GM12878 (cell line): ENCODE results near the gene SRSF1. TPM values are rescaled to one million over a fixed set of nuclear protein-coding genes. Genes with fewer than 3 reads are reported as not detected.

Experiments
- ATAC-seq: fragments of 200-7000 bp; cut with Tn5 transposase; 3 replicates; pipeline ENCODE4 v1.9.1; 2020; ENCODE audit warnings: mild to moderate bottlenecking, moderate library complexity
- BruUV-seq: library from RNA; stranded (reverse); fragments of 400-500 nt; replicated peaks from 2 replicates; lab custom pipeline; 2021; lab: Mats Ljungman, UMichigan
- CTCF ChIA-PET: fragments of 300-600 bp; sonication (Branson Sonifier 250); formaldehyde crosslinking; extraction: SDS; loops from one replicate; lab custom pipeline; 2021; ENCODE audit warnings: inconsistent platforms; lab: Yijun Ruan, JAX
- POLR2A ChIA-PET: fragments of 350-600 bp; formaldehyde crosslinking; extraction: SDS; loops from one replicate; lab custom pipeline; 2021; ENCODE audit warnings: inconsistent platforms; lab: Charles Lee
- RAD21 ChIA-PET: fragments of 300-600 bp; sonication (Branson Sonifier 250); formaldehyde crosslinking; loops from one replicate; lab custom pipeline; 2023; ENCODE audit warnings: antibody characterized with exemption; ENCODE audit not compliant: unreplicated experiment; lab: Charles Lee
- SMC1A ChIA-PET: fragments of 300-600 bp; sonication (Branson Sonifier 250); formaldehyde crosslinking; loops from one replicate; lab custom pipeline; 2023; ENCODE audit not compliant: unreplicated experiment, uncharacterized antibody; lab: Charles Lee
- DNase-seq: peaks from one replicate; pipeline ENCODE4 v3.0.0-alpha.2; 2011; ENCODE audit warnings: low read depth, low spot score
- FAIRE-seq: peaks from 3 replicates; lab custom pipeline; 2011; peaks lifted over from hg19 to GRCh38; lab: Jason Lieb, UNC
- H2AFZ ChIP-seq: 2 replicates; pipeline ENCODE4 v1.6.0; 2011; ENCODE audit warnings: low read depth, low read length, control low read depth; ENCODE audit not compliant: control insufficient read depth
- H3K27ac ChIP-seq: 2 replicates; pipeline ENCODE4 v1.5.1; 2011; ENCODE audit warnings: control low read depth; ENCODE audit not compliant: control insufficient read depth, insufficient read depth
- H3K27me3 ChIP-seq, 2 experiments: replicated peaks in 1 of 2; 2 replicates each; pipeline versions ENCODE4 v1.6.0 to v1.6.1; 2011; ENCODE audit warnings: low read length in 1 of 2; ENCODE audit not compliant: control insufficient read depth in 2 of 2, insufficient read depth in 2 of 2
- H3K36me3 ChIP-seq, 2 experiments: 2 replicates each; pipeline ENCODE4 v1.5.1; 2011; ENCODE audit warnings: low read length in 1 of 2; ENCODE audit not compliant: control insufficient read depth in 2 of 2, insufficient read depth in 2 of 2
- H3K4me1 ChIP-seq: 2 replicates; pipeline ENCODE4 v1.6.1; 2011; ENCODE audit warnings: mild to moderate bottlenecking, low read length, moderate library complexity, mixed read lengths; ENCODE audit not compliant: control insufficient read depth, insufficient read depth
- H3K4me2 ChIP-seq: 2 replicates; pipeline ENCODE4 v1.6.0; 2011; ENCODE audit warnings: control low read depth; ENCODE audit not compliant: control insufficient read depth, insufficient read depth
- H3K4me3 ChIP-seq: fragments of 200-600 bp; sonication (generic); 2 replicates; pipeline ENCODE4 v1.5.1; 2016
- H3K79me2 ChIP-seq: 2 replicates; pipeline ENCODE4 v1.6.0; 2011; ENCODE audit warnings: low read length; ENCODE audit not compliant: control insufficient read depth, insufficient read depth
- H3K9ac ChIP-seq: 2 replicates; pipeline ENCODE4 v1.8.0; 2011; ENCODE audit warnings: low read length, control low read depth, mixed read lengths; ENCODE audit not compliant: control insufficient read depth, insufficient read depth
- H3K9me3 ChIP-seq: replicated peaks from 3 replicates; pipeline ENCODE4 v1.5.1; 2011; ENCODE audit warnings: mild to moderate bottlenecking, low read length; ENCODE audit not compliant: control insufficient read depth, insufficient read depth
- H4K20me1 ChIP-seq: 2 replicates; pipeline ENCODE4 v1.6.0; 2011; ENCODE audit not compliant: control insufficient read depth, insufficient read depth
- ATF7 ChIP-seq: fragments of 450-650 bp; IDR thresholded peaks from 2 replicates; pipeline ENCODE4 v1.6.1; 2016; ENCODE audit warnings: low read depth, mild to moderate bottlenecking
- BCL11A ChIP-seq: IDR thresholded peaks from 2 replicates; pipeline ENCODE4 v1.6.1; 2011; ENCODE audit warnings: low read depth, low read length
- BMI1 ChIP-seq: fragments of 450-650 bp; IDR thresholded peaks from 2 replicates; pipeline ENCODE4 v1.6.1; 2016; ENCODE audit warnings: mild to moderate bottlenecking, moderate library complexity, borderline replicate concordance
- BRCA1 ChIP-seq: IDR thresholded peaks from 2 replicates; pipeline ENCODE4 v1.6.1; 2011; ENCODE audit warnings: low read depth, low read length, improper control_type of control experiment
- E2F8 ChIP-seq: fragments of 450-650 bp; IDR thresholded peaks from 2 replicates; pipeline ENCODE4 v1.6.1; 2018; ENCODE audit warnings: mild to moderate bottlenecking, low read depth, moderate library complexity; ENCODE audit not compliant: partially characterized antibody
- FOXK2 ChIP-seq: fragments of 450-650 bp; IDR thresholded peaks from 2 replicates; pipeline ENCODE4 v1.6.1; 2017; ENCODE audit warnings: mild to moderate bottlenecking, moderate library complexity
- HCFC1 ChIP-seq: fragments of 150-350 bp; IDR thresholded peaks from 2 replicates; pipeline ENCODE4 v1.6.1; 2014; ENCODE audit warnings: low read length
- HDGF ChIP-seq: fragments of 450-650 bp; IDR thresholded peaks from 2 replicates; pipeline ENCODE4 v1.6.1; 2016; ENCODE audit warnings: antibody characterized with exemption
- MTA3 ChIP-seq: IDR thresholded peaks from 2 replicates; pipeline ENCODE4 v1.6.1; 2012; ENCODE audit warnings: low read length, inconsistent platforms, borderline replicate concordance
- NRF1 ChIP-seq: conservative IDR thresholded peaks from 2 replicates; pipeline ENCODE4 v1.6.1; 2011; ENCODE audit warnings: mild to moderate bottlenecking, low read depth, low read length, improper control_type of control experiment
- PAX5 ChIP-seq: IDR thresholded peaks from 2 replicates; pipeline ENCODE4 v1.6.1; 2011; ENCODE audit warnings: low read depth, low read length, borderline replicate concordance
- POLR2A ChIP-seq: IDR thresholded peaks from 2 replicates; pipeline ENCODE4 v1.6.1; 2011; ENCODE audit warnings: low read depth, mild to moderate bottlenecking, low read length
- RBBP5 ChIP-seq: fragments of 200-600 bp; sonication (generic); conservative IDR thresholded peaks from 2 replicates; pipeline ENCODE4 v1.6.1; 2016
- STAT1 ChIP-seq: fragments of 450-650 bp; conservative IDR thresholded peaks from 2 replicates; pipeline ENCODE4 v1.6.1; 2014; ENCODE audit warnings: antibody characterized with exemption, mild to moderate bottlenecking
- TAF1 ChIP-seq: IDR thresholded peaks from 2 replicates; pipeline ENCODE4 v1.6.1; 2011; ENCODE audit warnings: mild to moderate bottlenecking, low read depth, low read length, borderline replicate concordance
- TCF12 ChIP-seq: IDR thresholded peaks from 2 replicates; pipeline ENCODE4 v1.6.1; 2011; ENCODE audit warnings: low read depth, mild to moderate bottlenecking, low read length
- ZBED1 ChIP-seq: IDR thresholded peaks from 2 replicates; pipeline ENCODE4 v1.6.1; 2016; ENCODE audit warnings: borderline replicate concordance
- WGBS: methylation state at CpG from one replicate; pipeline ENCODE4 v1.1.6; 2016; ENCODE audit warnings: low lambda C conversion rate; ENCODE audit not compliant: insufficient replicate concordance, insufficient coverage; ENCODE audit errors: missing lambda C conversion rate; 5-methylcytosine and 5-hydroxymethylcytosine counted together
- in situ Hi-C: fragments of 300-500 bp; cut with MboI; formaldehyde crosslinking; loops from 9 replicates; pipeline ENCODE4 v1.14.3; 2018; ENCODE audit warnings: mixed read lengths
- intact Hi-C: fragments of 100-400 bp; cut with micrococcal nuclease; formaldehyde crosslinking; loops from one replicate; pipeline ENCODE4 v1.14.2; 2022; ENCODE audit not compliant: unreplicated experiment
- polyA plus RNA-seq, 11 experiments: library from polyadenylated mRNA; depleted of rRNA in 4 of 11; unstranded in 6 of 11; stranded (reverse) in 5 of 11; fragments of >200 nt; fragmentation: Nextera tagmentation in 4 of 11; fragmentation: Illumina TruSeq in 1 of 11; extraction: Ambion mirVana in 4 of 11; extraction: Trizol in 1 of 11; gene quantifications; 1 replicate in 1 of 11; 2 replicates in 10 of 11; pipeline versions ENCODE4 v1.2.1 to v1.2.3, GENCODE V29; 2011 to 2016; ENCODE audit warnings: inconsistent platforms in 2 of 11, missing spikeins in 2 of 11, low read depth in 1 of 11
- total RNA-seq, 4 experiments: library from RNA; depleted of rRNA in 3 of 4; stranded (reverse); fragments of >200 nt in 3 of 4; fragmentation: Illumina TruSeq in 1 of 4; extraction: Trizol in 1 of 4; gene quantifications; 2 replicates each; pipeline versions ENCODE4 v1.2.1 to v1.2.3, GENCODE V29; 2013 to 2021
- TF ChIP-seq, protein P1 (sequence below): fragments of 450-650 bp; IDR thresholded peaks from 2 replicates; pipeline ENCODE4 v1.6.1; 2017; ENCODE audit warnings: antibody characterized with exemption, mild to moderate bottlenecking, moderate library complexity

SRSF1 gene
- total and polyA plus RNA-seq, 10 of the 15 experiments (the other 5 are each of a cell fraction or from before 2014, with no cell fraction given) = 101 to 474 (median 404) TPM

GRCh38 chr17:57988301-57989250 is 18.5 kb downstream of the SRSF1 start:
- ATAC-seq = peak; percentile 73
- in situ Hi-C loops = no loop called here
- RAD21 ChIA-PET = interaction anchor here (0.6 to 2.2 kb wide), 15 partner anchors 8 to 129 kb away, joined by 3 to 8 read pairs (median 4); partner anchors contain the start of genes CUEDC1 and SRSF1
- peak overlapping the region; percentile 82; the same call in 1 of the 2 replicates for H3K9ac ChIP-seq
- peak overlapping the region; percentile 56 for H3K27ac ChIP-seq
- no TSS peak for BruUV-seq
- peaks cover 5% of the 10 kb centered on the region for H3K4me1 ChIP-seq
- peaks cover 2% of the 10 kb centered on the region; the same call in 1 of the 2 replicates for H4K20me1 ChIP-seq
- H3K36me3 ChIP-seq = peaks cover 0 to 3% of the 10 kb centered on the region in 2 experiments; a peak in 1 of 4 replicates
- peaks cover 20% of the 10 kb centered on the region for H3K79me2 ChIP-seq
- DNase-seq = no peak
- peak overlapping the region; percentile 66 for H3K4me3 ChIP-seq
- H3K4me2 ChIP-seq = peak overlapping the region; percentile 95
- intact Hi-C loops = loop anchor here (5.0 kb wide), 1 partner anchor 41 kb away; no protein-coding TSS in a partner anchor
- peak overlapping the region; percentile 83 for H2AFZ ChIP-seq
- H3K9me3 ChIP-seq = no peaks in the 10 kb centered on the region
- CTCF ChIA-PET = interaction anchor here (1.5 to 19.6 kb wide), 4 partner anchors 11 to 133 kb away, joined by 4 to 708 read pairs (median 77); partner anchors contain the start of gene MRPS23
- POLR2A ChIA-PET = interaction anchor here (0.5 to 3.9 kb wide), 3 partner anchors 11 to 134 kb away, joined by 3 to 11 read pairs (median 10); partner anchors contain the start of gene SRSF1
- 14% methylated on average over 16 of the region's 54 CpGs for WGBS
- FAIRE-seq = no peak
- SMC1A ChIA-PET = interaction anchor here (0.7 to 4.2 kb wide), 6 partner anchors 11 to 129 kb away, joined by 3 to 39 read pairs (median 8); no protein-coding TSS in a partner anchor
- no peaks in the 10 kb centered on the region for H3K27me3 ChIP-seq
- peak; percentile 93 for TF ChIP-seq POLR2A
- TF ChIP-seq RBBP5 = no peak
- 0 out of 2 replicates have a peak, but pooled peaks have one; percentile 30 for TF ChIP-seq STAT1
- TF ChIP-seq TAF1 = peak; percentile 54; the same call in 1 of the 2 replicates
- peak; percentile 83; the same call in 1 of the 2 replicates for TF ChIP-seq PAX5
- peak; percentile 77; the same call in 1 of the 2 replicates for TF ChIP-seq ZBED1
- TF ChIP-seq BMI1 = no peak
- TF ChIP-seq, protein P1, sequence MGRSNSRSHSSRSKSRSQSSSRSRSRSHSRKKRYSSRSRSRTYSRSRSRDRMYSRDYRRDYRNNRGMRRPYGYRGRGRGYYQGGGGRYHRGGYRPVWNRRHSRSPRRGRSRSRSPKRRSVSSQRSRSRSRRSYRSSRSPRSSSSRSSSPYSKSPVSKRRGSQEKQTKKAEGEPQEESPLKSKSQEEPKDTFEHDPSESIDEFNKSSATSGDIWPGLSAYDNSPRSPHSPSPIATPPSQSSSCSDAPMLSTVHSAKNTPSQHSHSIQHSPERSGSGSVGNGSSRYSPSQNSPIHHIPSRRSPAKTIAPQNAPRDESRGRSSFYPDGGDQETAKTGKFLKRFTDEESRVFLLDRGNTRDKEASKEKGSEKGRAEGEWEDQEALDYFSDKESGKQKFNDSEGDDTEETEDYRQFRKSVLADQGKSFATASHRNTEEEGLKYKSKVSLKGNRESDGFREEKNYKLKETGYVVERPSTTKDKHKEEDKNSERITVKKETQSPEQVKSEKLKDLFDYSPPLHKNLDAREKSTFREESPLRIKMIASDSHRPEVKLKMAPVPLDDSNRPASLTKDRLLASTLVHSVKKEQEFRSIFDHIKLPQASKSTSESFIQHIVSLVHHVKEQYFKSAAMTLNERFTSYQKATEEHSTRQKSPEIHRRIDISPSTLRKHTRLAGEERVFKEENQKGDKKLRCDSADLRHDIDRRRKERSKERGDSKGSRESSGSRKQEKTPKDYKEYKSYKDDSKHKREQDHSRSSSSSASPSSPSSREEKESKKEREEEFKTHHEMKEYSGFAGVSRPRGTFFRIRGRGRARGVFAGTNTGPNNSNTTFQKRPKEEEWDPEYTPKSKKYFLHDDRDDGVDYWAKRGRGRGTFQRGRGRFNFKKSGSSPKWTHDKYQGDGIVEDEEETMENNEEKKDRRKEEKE = peak; percentile 77
- no peak for TF ChIP-seq HCFC1
- TF ChIP-seq TCF12 = peak; percentile 73; the same call in 1 of the 2 replicates
- peak; percentile 81 for TF ChIP-seq HDGF
- TF ChIP-seq MTA3 = peak; percentile 97; the same call in 1 of the 2 replicates
- TF ChIP-seq BCL11A = peak; percentile 37; the same call in 1 of the 2 replicates
- TF ChIP-seq E2F8 = peak; percentile 67
- TF ChIP-seq NRF1 = no peak
- peak; percentile 37; the same call in 1 of the 2 replicates for TF ChIP-seq FOXK2
- no peak for TF ChIP-seq BRCA1
- 0 out of 2 replicates have a peak, but pooled peaks have one; percentile 8 for TF ChIP-seq ATF7
